ENCODE measurements around the gene TAS2R40.
A peak's percentile ranks its signal among the peaks of the same experiment; 100 is the strongest.

TAS2R40 gene

DNA sequence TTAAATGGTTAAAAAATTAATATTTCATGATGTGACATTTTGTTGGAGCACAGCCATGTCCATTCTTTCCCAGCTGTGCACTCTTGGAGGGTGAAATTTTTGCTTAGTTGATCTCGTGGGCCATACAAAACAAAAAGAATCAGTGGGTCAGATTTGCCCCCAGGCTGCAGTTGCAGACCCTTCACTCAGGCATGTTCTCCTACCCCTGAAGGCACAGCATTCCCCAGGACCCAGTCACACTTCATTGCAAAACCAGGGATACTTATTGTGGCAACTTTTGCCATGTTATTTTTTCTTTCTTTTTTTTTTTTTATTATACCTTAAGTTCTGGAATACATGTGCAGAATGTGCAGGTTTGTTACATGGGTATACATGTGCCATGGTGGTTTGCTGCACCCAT is 6.0 kb downstream of the TAS2R40 start:
- no peak overlapping the region for H2BK120ac ChIP-seq (ENCODE audit: low read depth, low read length)
- no peak overlapping the region for H2BK15ac ChIP-seq (ENCODE audit: low read length)
- no peak overlapping the region for H3K9ac ChIP-seq (ENCODE audit: low read depth, low read length, poor library complexity)
- H3K18ac ChIP-seq (ENCODE audit: low read length), result no peak overlapping the region
- peaks cover 0 to 8% of the 10 kb centered on the region in 2 donors for H3K9me3 ChIP-seq (replicated peaks in 1 of 2; ENCODE audit: control insufficient read depth in 2 of 2, insufficient read depth in 1 of 2, low read depth in 1 of 2, low read length in 2 of 2)
- no peak overlapping the region for H3K23ac ChIP-seq (ENCODE audit: low read depth, low read length, poor library complexity)
- no peak overlapping the region for H3K27ac ChIP-seq (replicated peaks; ENCODE audit: low read length)
- no peak overlapping the region for H2BK12ac ChIP-seq (ENCODE audit: low read length)
- no peak overlapping the region for H2AK5ac ChIP-seq (ENCODE audit: low read depth, low read length)
- peaks cover 0 to 2% of the 10 kb centered on the region in 2 donors for H3K36me3 ChIP-seq (replicated peaks in 1 of 2; ENCODE audit: control insufficient read depth in 2 of 2, insufficient read depth in 2 of 2, low read length in 2 of 2)
- no CpG with 5 or more reads among the region's 1 CpG for WGBS, 2 donors (ENCODE audit: extremely low coverage in 2 of 2, insufficient read length in 2 of 2, insufficient replicate concordance in 1 of 2)
- H3K79me1 ChIP-seq (ENCODE audit: low read depth, low read length), result peaks cover 3% of the 10 kb centered on the region
- H3K14ac ChIP-seq (ENCODE audit: low read length), result no peak overlapping the region
- H2AFZ ChIP-seq (ENCODE audit: low read length), result no peak overlapping the region
- no peak overlapping the region for H2BK5ac ChIP-seq (ENCODE audit: low read length)
- peaks cover 0 to 4% of the 10 kb centered on the region in 2 donors for H3K4me1 ChIP-seq (ENCODE audit: control insufficient read depth in 2 of 2, insufficient read depth in 1 of 2, low read depth in 1 of 2, low read length in 2 of 2)
- H4K8ac ChIP-seq (ENCODE audit: low read depth, low read length), result no peak overlapping the region
- H3K4me2 ChIP-seq (ENCODE audit: insufficient read depth, low read length, poor library complexity, severe bottlenecking), result no peak overlapping the region
- no peak overlapping the region for H3K4me3 ChIP-seq (ENCODE audit: low read length in 2 of 2)
- no peak overlapping the region for H3K4ac ChIP-seq (ENCODE audit: low read length)
- H3K27me3 ChIP-seq (ENCODE audit: control insufficient read depth in 3 of 3, insufficient read depth in 3 of 3, low read depth in 1 of 3, low read length in 3 of 3), result peaks cover 0 to 6% (median 5%) of the 10 kb centered on the region in 3 experiments
- no peak overlapping the region for H4K91ac ChIP-seq (ENCODE audit: low read depth, low read length, poor library complexity)
- DNase-seq (ENCODE audit: low spot score), result no peak

DNA sequence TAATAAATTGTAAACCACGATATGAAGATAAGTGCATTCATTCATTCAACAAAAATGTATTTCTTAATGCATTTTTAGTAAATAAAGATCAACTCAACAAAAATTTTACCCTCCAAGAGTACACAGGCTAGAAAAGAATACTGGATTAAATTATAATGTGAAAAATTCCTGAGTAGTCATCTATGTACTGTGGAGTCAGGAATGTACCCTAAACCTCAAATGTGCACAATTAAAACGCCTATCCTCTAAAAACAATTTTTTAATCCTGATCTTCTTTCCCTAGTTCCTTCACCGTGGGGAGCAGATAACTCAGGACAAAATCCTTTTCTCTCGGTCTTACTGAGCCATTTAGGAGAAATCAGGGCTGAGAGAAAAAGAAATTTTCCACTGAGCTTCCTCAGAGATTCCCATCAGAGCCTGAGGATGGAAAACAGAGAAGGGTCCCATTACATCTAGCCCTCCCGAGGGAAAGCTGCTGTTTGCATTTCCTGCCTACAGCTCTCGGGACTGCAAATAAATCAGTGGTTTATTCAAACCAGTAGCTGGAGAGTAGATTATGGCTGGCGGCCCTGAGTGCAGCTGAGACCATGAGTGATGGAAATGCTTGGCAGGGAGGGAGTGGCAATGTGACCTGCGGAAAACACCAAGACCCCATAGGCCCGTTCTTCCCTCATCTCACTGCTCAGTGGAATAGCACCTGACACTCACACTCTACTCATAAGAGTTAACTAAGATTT is 7.4 kb downstream of the TAS2R40 start:
- Histone ChIP-seq H3K27ac (replicated peaks; ENCODE audit: low read length) (peak overlapping the region; percentile 38), H4K8ac (ENCODE audit: low read depth, low read length) (no peak overlapping the region), H3K14ac (ENCODE audit: low read length) (no peak overlapping the region), H3K36me3 (replicated peaks in 1 of 2; ENCODE audit: control insufficient read depth in 2 of 2, insufficient read depth in 2 of 2, low read length in 2 of 2) (peaks cover 0 to 2% of the 10 kb centered on the region in 2 donors), H3K9me3 (replicated peaks in 1 of 2; ENCODE audit: control insufficient read depth in 2 of 2, insufficient read depth in 1 of 2, low read depth in 1 of 2, low read length in 2 of 2) (peaks cover 0 to 8% of the 10 kb centered on the region in 2 donors), H3K23ac (ENCODE audit: low read depth, low read length, poor library complexity) (no peak overlapping the region), H3K4me2 (ENCODE audit: insufficient read depth, low read length, poor library complexity, severe bottlenecking) (no peak overlapping the region), H2BK120ac (ENCODE audit: low read depth, low read length) (no peak overlapping the region), H3K4me3 (ENCODE audit: low read length in 2 of 2) (no peak overlapping the region), H3K4ac (ENCODE audit: low read length) (no peak overlapping the region), H3K9ac (ENCODE audit: low read depth, low read length, poor library complexity) (no peak overlapping the region), H3K4me1 (ENCODE audit: control insufficient read depth in 2 of 2, insufficient read depth in 1 of 2, low read depth in 1 of 2, low read length in 2 of 2) (peaks cover 0 to 4% of the 10 kb centered on the region in 2 donors), H2BK15ac (ENCODE audit: low read length) (no peak overlapping the region), H2AK5ac (ENCODE audit: low read depth, low read length) (no peak overlapping the region), H4K91ac (ENCODE audit: low read depth, low read length, poor library complexity) (no peak overlapping the region), H3K79me1 (ENCODE audit: low read depth, low read length) (peaks cover 3% of the 10 kb centered on the region), H2BK5ac (ENCODE audit: low read length) (no peak overlapping the region), H2AFZ (ENCODE audit: low read length) (no peak overlapping the region), H2BK12ac (ENCODE audit: low read length) (no peak overlapping the region), H3K18ac (ENCODE audit: low read length) (no peak overlapping the region), H3K27me3 (ENCODE audit: control insufficient read depth in 3 of 3, insufficient read depth in 3 of 3, low read depth in 1 of 3, low read length in 3 of 3) (peaks cover 0 to 5% (median 0%) of the 10 kb centered on the region in 3 experiments)
- no peak for DNase-seq (ENCODE audit: low spot score)
- no CpG with 5 or more reads among the region's 9 CpGs for WGBS, 2 donors (ENCODE audit: extremely low coverage in 2 of 2, insufficient read length in 2 of 2, insufficient replicate concordance in 1 of 2)

DNA sequence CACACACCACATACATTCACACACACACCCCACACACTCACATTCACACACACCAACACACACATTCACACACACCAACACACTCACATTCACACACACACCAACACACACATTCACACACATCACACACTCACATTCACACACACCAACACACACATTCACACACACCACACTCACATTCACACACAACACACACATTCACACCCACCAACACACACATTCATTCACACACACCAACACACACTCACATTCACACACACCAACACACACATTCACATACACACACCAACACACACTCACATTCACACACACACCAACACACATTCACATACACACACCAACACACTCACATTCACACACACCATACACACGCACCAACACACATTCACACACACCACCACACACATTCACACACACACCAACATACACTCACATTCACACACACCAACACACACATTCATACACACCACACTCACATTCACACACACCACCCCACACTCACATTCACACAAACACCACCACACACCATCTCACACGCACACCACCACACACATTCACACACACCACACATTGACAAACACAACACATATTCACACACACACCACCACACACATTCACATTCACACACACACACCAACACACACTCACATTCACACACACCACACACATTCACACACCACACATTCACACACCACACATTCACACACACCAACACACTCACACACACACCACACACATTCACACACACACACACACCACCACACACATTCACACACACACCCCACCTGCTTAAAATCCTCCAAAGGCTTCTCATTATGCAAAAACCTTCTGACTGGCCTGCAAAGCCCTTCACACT is 9.0 kb downstream of the TAS2R40 start:
- peak overlapping the region; percentile 76 for H4K91ac ChIP-seq (ENCODE audit: low read depth, low read length, poor library complexity)
- no peak overlapping the region for H2BK5ac ChIP-seq (ENCODE audit: low read length)
- peak overlapping the region; percentile 56 for H3K9ac ChIP-seq (ENCODE audit: low read depth, low read length, poor library complexity)
- peak overlapping the region; percentile 30 for H4K8ac ChIP-seq (ENCODE audit: low read depth, low read length)
- peak overlapping the region in 1 of 2 donors; percentile 57 for H3K4me3 ChIP-seq (ENCODE audit: low read length in 2 of 2)
- H2AFZ ChIP-seq (ENCODE audit: low read length), result no peak overlapping the region
- H3K79me1 ChIP-seq (ENCODE audit: low read depth, low read length), result peaks cover 3% of the 10 kb centered on the region
- no peak overlapping the region for H2BK120ac ChIP-seq (ENCODE audit: low read depth, low read length)
- no peak for DNase-seq (ENCODE audit: low spot score)
- H3K36me3 ChIP-seq (replicated peaks in 1 of 2; ENCODE audit: control insufficient read depth in 2 of 2, insufficient read depth in 2 of 2, low read length in 2 of 2), result peaks cover 0 to 2% of the 10 kb centered on the region in 2 donors
- peak overlapping the region; percentile 28 for H3K14ac ChIP-seq (ENCODE audit: low read length)
- peaks cover 0 to 5% (median 0%) of the 10 kb centered on the region in 3 experiments for H3K27me3 ChIP-seq (ENCODE audit: control insufficient read depth in 3 of 3, insufficient read depth in 3 of 3, low read depth in 1 of 3, low read length in 3 of 3)
- 98 to 100% methylated on average over 1 to 2 of the region's 2 CpGs for WGBS, 2 donors (ENCODE audit: extremely low coverage in 2 of 2, insufficient read length in 2 of 2, insufficient replicate concordance in 1 of 2)
- no peak overlapping the region for H3K4me2 ChIP-seq (ENCODE audit: insufficient read depth, low read length, poor library complexity, severe bottlenecking)
- H3K4ac ChIP-seq (ENCODE audit: low read length), result no peak overlapping the region
- peaks cover 0 to 8% of the 10 kb centered on the region in 2 donors for H3K9me3 ChIP-seq (replicated peaks in 1 of 2; ENCODE audit: control insufficient read depth in 2 of 2, insufficient read depth in 1 of 2, low read depth in 1 of 2, low read length in 2 of 2)
- no peak overlapping the region for H2BK12ac ChIP-seq (ENCODE audit: low read length)
- H3K23ac ChIP-seq (ENCODE audit: low read depth, low read length, poor library complexity), result peak overlapping the region; percentile 36
- no peak overlapping the region for H3K27ac ChIP-seq (replicated peaks; ENCODE audit: low read length)
- H2BK15ac ChIP-seq (ENCODE audit: low read length), result no peak overlapping the region
- H3K4me1 ChIP-seq (ENCODE audit: control insufficient read depth in 2 of 2, insufficient read depth in 1 of 2, low read depth in 1 of 2, low read length in 2 of 2), result peaks cover 0 to 4% of the 10 kb centered on the region in 2 donors
- H3K18ac ChIP-seq (ENCODE audit: low read length), result no peak overlapping the region
- no peak overlapping the region for H2AK5ac ChIP-seq (ENCODE audit: low read depth, low read length)
